HepG2 (cell line): ENCODE measurements around the gene ZCCHC3. TPM values are rescaled to one million over a fixed set of nuclear protein-coding genes. Genes with fewer than 3 reads are reported as not detected.

ENCODE experiments used
- ATF7-NPFF ChIP-seq: sonication (generic); formaldehyde crosslinking; IDR thresholded peaks from 2 replicates; pipeline ENCODE4 v1.8.1; 2023; ENCODE audit warnings: mild to moderate bottlenecking, low read depth, missing genetic modification reagents, moderate library complexity
- KDM1A ChIP-seq: IDR thresholded peaks from 2 replicates; pipeline ENCODE4 v1.6.1; 2016; ENCODE audit warnings: missing compliant biosample characterization
- MAF1 ChIP-seq: sonication (generic); formaldehyde crosslinking; IDR thresholded peaks from 2 replicates; pipeline ENCODE4 v1.5.0; 2020; ENCODE audit warnings: missing genetic modification reagents, borderline replicate concordance
- NFKBIZ ChIP-seq: IDR thresholded peaks from 2 replicates; pipeline ENCODE4 v1.6.1; 2018; ENCODE audit warnings: missing genetic modification reagents, missing compliant biosample characterization
- NRL ChIP-seq: sonication (generic); formaldehyde crosslinking; IDR thresholded peaks from 2 replicates; pipeline ENCODE4 v1.5.0; 2020; ENCODE audit warnings: missing genetic modification reagents, mild to moderate bottlenecking, moderate library complexity, borderline replicate concordance
- POLR2AphosphoS5 ChIP-seq: IDR thresholded peaks from 2 replicates; pipeline ENCODE4 v1.6.1; 2012; ENCODE audit warnings: low read depth, low read length
- RBM39 ChIP-seq: fragments of 200-400 bp; formaldehyde crosslinking; IDR thresholded peaks from one replicate; pipeline ENCODE4 v1.6.1; 2018; ENCODE audit warnings: antibody characterized with exemption, mild to moderate bottlenecking, low read depth, low read length; ENCODE audit not compliant: poor library complexity, severe bottlenecking
- SMAD3 ChIP-seq: sonication (generic); formaldehyde crosslinking; IDR thresholded peaks from 2 replicates; pipeline ENCODE4 v1.4.0; 2020; ENCODE audit warnings: missing genetic modification reagents
- TBL1XR1 ChIP-seq: fragments of 150-350 bp; IDR thresholded peaks from 2 replicates; pipeline ENCODE4 v1.6.1; 2014; ENCODE audit warnings: borderline replicate concordance, low read length; ENCODE audit not compliant: partially characterized antibody
- ZNF441 ChIP-seq: sonication (generic); formaldehyde crosslinking; IDR thresholded peaks from 2 replicates; pipeline ENCODE4 v1.7.0; 2021; ENCODE audit warnings: missing genetic modification reagents, borderline replicate concordance
- ZNF614 ChIP-seq: IDR thresholded peaks from 2 replicates; pipeline ENCODE4 v1.6.1; 2018; ENCODE audit warnings: missing biosample characterization, missing genetic modification reagents, inconsistent platforms, borderline replicate concordance
- ZNF629 ChIP-seq: sonication (generic); formaldehyde crosslinking; conservative IDR thresholded peaks from 2 replicates; pipeline ENCODE4 v1.5.0; 2020; ENCODE audit warnings: missing genetic modification reagents
- ZNF775 ChIP-seq: sonication (generic); formaldehyde crosslinking; IDR thresholded peaks from 2 replicates; pipeline ENCODE4 v1.4.0; 2020; ENCODE audit warnings: missing genetic modification reagents, mild to moderate bottlenecking, moderate library complexity, borderline replicate concordance
- ZNF782 ChIP-seq: sonication (generic); formaldehyde crosslinking; IDR thresholded peaks from 2 replicates; pipeline ENCODE4 v1.4.0; 2020; ENCODE audit warnings: missing genetic modification reagents, mild to moderate bottlenecking, borderline replicate concordance
- polyA plus RNA-seq, 8 experiments: library from polyadenylated mRNA; depleted of rRNA in 3 of 8; stranded (reverse) in 7 of 8; unstranded in 1 of 8; fragments of >200 nt; fragmentation: Illumina TruSeq in 4 of 8; extraction: Trizol in 4 of 8; gene quantifications; 2 replicates each; pipeline versions ENCODE4 v1.2.1 to v1.2.3, GENCODE V29; 2011 to 2016; ENCODE audit warnings: low read depth in 4 of 8, missing spikeins in 1 of 8, mixed read lengths in 1 of 8; ENCODE audit not compliant: insufficient read depth in 1 of 8
- total RNA-seq, 5 experiments: library from RNA; depleted of rRNA; stranded (reverse); fragments of >200 nt; fragmentation: Illumina TruSeq; extraction: Trizol; gene quantifications; 2 replicates each; pipeline ENCODE4 v1.2.3, GENCODE V29; 2016; ENCODE audit warnings: low read depth in 1 of 5
- TF ChIP-seq, protein P1 (sequence below): IDR thresholded peaks from 2 replicates; pipeline ENCODE4 v1.6.1; 2016; ENCODE audit warnings: missing compliant biosample characterization, missing genetic modification reagents, borderline replicate concordance
- TF ChIP-seq, protein P2 (sequence below): sonication (generic); formaldehyde crosslinking; IDR thresholded peaks from 2 replicates; pipeline ENCODE4 v1.5.0; 2020; ENCODE audit warnings: missing genetic modification reagents, mild to moderate bottlenecking, borderline replicate concordance
- TF ChIP-seq, protein P3 (sequence below): sonication (generic); formaldehyde crosslinking; IDR thresholded peaks from 2 replicates; pipeline ENCODE4 v1.9.0; 2021; ENCODE audit warnings: missing genetic modification reagents, mild to moderate bottlenecking, borderline replicate concordance
- TF ChIP-seq, protein P4 (sequence below): sonication (generic); formaldehyde crosslinking; IDR thresholded peaks from 2 replicates; pipeline ENCODE4 v1.4.0; 2020; ENCODE audit warnings: missing genetic modification reagents
- TF ChIP-seq, protein P5 (sequence below), 2 experiments: sonication (generic) in 1 of 2; formaldehyde crosslinking in 1 of 2; IDR thresholded peaks; 2 replicates each; pipeline versions ENCODE4 v1.4.0 to v1.6.1; 2018 to 2020; ENCODE audit warnings: missing genetic modification reagents in 2 of 2, borderline replicate concordance in 1 of 2, low read depth in 1 of 2, mild to moderate bottlenecking in 1 of 2, missing biosample characterization in 1 of 2

Gene ZCCHC3
- total and polyA plus RNA-seq, 2 of the 13 experiments (the other 11 are each of a cell fraction or from before 2014, with no cell fraction given), result 46.6 to 63.0 TPM

DNA sequence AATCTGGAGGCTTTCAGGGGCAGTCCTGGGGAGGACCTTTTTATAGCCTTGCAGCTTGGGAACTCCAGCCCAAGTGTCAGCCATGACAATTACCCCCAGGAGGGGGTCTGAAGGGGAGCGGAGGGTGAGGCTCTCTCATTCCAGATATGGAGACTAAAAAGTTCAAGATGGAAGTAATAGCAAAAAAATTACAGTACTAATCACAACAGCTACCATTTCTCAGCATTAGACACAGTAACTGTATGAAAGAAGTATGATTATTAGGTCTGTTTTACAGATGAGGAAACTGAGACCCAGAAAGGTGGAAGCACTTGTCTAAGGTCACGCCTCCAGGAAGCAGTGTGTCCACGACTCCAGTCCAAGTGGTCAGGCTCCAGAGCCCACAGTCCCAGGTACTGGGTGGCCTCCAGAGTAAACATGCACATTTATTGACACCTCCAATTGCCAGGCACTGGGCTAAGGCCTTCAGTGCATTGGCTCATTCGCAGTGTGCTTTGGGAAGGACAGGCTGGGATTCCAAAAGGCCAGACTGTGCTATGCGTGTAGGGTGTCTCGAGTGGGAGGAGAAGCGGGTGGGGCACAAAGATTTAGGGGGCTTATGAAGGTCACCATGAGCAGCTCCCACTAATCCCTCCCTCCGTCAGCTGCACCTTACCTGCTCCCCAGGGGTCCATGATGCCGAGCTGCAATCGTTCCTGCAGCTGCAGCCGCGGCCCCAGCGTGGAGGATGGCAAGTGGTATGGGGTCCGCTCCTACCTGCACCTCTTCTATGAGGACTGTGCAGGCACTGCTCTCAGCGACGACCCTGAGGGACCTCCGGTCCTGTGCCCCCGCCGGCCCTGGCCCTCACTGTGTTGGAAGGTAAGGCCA lies 51.8 kb downstream of the ZCCHC3 start (continued):
- TF ChIP-seq, protein P1, sequence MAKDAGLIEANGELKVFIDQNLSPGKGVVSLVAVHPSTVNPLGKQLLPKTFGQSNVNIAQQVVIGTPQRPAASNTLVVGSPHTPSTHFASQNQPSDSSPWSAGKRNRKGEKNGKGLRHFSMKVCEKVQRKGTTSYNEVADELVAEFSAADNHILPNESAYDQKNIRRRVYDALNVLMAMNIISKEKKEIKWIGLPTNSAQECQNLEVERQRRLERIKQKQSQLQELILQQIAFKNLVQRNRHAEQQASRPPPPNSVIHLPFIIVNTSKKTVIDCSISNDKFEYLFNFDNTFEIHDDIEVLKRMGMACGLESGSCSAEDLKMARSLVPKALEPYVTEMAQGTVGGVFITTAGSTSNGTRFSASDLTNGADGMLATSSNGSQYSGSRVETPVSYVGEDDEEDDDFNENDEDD (CRISPR knock-in tag), result peak; percentile 26; the same call in 1 of the 2 replicates
- TF ChIP-seq ZNF441 (CRISPR knock-in tag) (0 out of 2 replicates have a peak, but pooled peaks have one; percentile 20), MAF1 (CRISPR knock-in tag) (0 out of 2 replicates have a peak, but pooled peaks have one; percentile 61), ZNF614 (CRISPR knock-in tag) (peak; percentile 64; the same call in 1 of the 2 replicates), NFKBIZ (peak; percentile 62; the same call in 1 of the 2 replicates), KDM1A (CRISPR knock-in tag) (peak; percentile 85), ZNF629 (peak; percentile 90), SMAD3 (CRISPR knock-in tag) (0 out of 2 replicates have a peak, but pooled peaks have one; percentile 24), ZNF775 (CRISPR knock-in tag) (0 out of 2 replicates have a peak, but pooled peaks have one; percentile 61), RBM39 (peak; percentile 21), TBL1XR1 (peak; percentile 15), POLR2AphosphoS5 (0 out of 2 replicates have a peak, but pooled peaks have one; percentile 27), NRL (CRISPR knock-in tag) (peak; percentile 52; the same call in 1 of the 2 replicates), ATF7-NPFF (CRISPR knock-in tag) (peak; percentile 69), ZNF782 (CRISPR knock-in tag) (0 out of 2 replicates have a peak, but pooled peaks have one; percentile 16)
- TF ChIP-seq, protein P2, sequence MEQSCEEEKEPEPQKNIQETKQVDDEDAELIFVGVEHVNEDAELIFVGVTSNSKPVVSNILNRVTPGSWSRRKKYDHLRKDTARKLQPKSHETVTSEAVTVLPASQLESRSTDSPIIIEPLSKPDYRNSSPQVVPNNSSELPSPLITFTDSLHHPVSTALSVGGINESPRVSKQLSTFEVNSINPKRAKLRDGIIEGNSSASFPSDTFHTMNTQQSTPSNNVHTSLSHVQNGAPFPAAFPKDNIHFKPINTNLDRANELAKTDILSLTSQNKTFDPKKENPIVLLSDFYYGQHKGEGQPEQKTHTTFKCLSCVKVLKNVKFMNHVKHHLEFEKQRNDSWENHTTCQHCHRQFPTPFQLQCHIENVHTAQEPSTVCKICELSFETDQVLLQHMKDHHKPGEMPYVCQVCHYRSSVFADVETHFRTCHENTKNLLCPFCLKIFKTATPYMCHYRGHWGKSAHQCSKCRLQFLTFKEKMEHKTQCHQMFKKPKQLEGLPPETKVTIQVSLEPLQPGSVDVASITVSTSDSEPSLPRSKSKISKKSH (CRISPR knock-in tag), result peak; percentile 60; the same call in 1 of the 2 replicates
- TF ChIP-seq, protein P3, sequence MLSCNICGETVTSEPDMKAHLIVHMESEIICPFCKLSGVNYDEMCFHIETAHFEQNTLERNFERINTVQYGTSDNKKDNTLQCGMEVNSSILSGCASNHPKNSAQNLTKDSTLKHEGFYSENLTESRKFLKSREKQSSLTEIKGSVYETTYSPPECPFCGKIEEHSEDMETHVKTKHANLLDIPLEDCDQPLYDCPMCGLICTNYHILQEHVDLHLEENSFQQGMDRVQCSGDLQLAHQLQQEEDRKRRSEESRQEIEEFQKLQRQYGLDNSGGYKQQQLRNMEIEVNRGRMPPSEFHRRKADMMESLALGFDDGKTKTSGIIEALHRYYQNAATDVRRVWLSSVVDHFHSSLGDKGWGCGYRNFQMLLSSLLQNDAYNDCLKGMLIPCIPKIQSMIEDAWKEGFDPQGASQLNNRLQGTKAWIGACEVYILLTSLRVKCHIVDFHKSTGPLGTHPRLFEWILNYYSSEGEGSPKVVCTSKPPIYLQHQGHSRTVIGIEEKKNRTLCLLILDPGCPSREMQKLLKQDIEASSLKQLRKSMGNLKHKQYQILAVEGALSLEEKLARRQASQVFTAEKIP (CRISPR knock-in tag), result no peak
- TF ChIP-seq, protein P4, sequence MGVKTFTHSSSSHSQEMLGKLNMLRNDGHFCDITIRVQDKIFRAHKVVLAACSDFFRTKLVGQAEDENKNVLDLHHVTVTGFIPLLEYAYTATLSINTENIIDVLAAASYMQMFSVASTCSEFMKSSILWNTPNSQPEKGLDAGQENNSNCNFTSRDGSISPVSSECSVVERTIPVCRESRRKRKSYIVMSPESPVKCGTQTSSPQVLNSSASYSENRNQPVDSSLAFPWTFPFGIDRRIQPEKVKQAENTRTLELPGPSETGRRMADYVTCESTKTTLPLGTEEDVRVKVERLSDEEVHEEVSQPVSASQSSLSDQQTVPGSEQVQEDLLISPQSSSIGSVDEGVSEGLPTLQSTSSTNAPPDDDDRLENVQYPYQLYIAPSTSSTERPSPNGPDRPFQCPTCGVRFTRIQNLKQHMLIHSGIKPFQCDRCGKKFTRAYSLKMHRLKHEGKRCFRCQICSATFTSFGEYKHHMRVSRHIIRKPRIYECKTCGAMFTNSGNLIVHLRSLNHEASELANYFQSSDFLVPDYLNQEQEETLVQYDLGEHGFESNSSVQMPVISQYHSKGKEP, result no peak
- TF ChIP-seq, protein P5, sequence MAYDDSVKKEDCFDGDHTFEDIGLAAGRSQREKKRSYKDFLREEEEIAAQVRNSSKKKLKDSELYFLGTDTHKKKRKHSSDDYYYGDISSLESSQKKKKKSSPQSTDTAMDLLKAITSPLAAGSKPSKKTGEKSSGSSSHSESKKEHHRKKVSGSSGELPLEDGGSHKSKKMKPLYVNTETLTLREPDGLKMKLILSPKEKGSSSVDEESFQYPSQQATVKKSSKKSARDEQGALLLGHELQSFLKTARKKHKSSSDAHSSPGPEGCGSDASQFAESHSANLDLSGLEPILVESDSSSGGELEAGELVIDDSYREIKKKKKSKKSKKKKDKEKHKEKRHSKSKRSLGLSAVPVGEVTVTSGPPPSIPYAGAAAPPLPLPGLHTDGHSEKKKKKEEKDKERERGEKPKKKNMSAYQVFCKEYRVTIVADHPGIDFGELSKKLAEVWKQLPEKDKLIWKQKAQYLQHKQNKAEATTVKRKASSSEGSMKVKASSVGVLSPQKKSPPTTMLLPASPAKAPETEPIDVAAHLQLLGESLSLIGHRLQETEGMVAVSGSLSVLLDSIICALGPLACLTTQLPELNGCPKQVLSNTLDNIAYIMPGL (CRISPR knock-in tag; IDR thresholded peaks at IDR 0.05; ENCODE audit: borderline replicate concordance in 1 of 2, low read depth in 1 of 2), result no peak
